Stimulated activated CD8-positive, alpha-beta memory T cell treated with anti-CD3 and anti-CD28 coated beads, Interleukin-2, amount 100 ng/mL, for 48 hours (primary cell): ENCODE data around the gene MIF.
"Not testable (repeated sequence)": the region's sequence is repeated elsewhere in the genome, so short reads cannot be mapped to it uniquely, and the experiment has no call there.

ENCODE experiments used
- DNase-seq, 2 donors: peaks; one replicate each; pipeline ENCODE4 v3.0.0-alpha.2; 2020; ENCODE audit warnings: low read depth in 2 of 2

Gene MIF

DNA sequence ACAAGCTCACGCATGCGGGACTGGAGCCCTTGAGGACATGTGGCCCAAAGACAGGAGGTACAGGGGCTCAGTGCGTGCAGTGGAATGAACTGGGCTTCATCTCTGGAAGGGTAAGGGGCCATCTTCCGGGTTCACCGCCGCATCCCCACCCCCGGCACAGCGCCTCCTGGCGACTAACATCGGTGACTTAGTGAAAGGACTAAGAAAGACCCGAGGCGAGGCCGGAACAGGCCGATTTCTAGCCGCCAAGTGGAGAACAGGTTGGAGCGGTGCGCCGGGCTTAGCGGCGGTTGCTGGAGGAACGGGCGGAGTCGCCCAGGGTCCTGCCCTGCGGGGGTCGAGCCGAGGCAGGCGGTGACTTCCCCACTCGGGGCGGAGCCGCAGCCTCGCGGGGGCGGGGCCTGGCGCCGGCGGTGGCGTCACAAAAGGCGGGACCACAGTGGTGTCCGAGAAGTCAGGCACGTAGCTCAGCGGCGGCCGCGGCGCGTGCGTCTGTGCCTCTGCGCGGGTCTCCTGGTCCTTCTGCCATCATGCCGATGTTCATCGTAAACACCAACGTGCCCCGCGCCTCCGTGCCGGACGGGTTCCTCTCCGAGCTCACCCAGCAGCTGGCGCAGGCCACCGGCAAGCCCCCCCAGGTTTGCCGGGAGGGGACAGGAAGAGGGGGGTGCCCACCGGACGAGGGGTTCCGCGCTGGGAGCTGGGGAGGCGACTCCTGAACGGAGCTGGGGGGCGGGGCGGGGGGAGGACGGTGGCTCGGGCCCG lies at the start of gene MIF:
Gene MIF (plus strand): TSS at position 439 of the 765 bp plus-strand sequence. CDS start 92 bp downstream, at position 531.
- DNase-seq = peak; percentile 96

GRCh38 chr22:23844739-23845202 lies 49.4 kb upstream of the MIF start:
- DNase-seq = no peak

DNA sequence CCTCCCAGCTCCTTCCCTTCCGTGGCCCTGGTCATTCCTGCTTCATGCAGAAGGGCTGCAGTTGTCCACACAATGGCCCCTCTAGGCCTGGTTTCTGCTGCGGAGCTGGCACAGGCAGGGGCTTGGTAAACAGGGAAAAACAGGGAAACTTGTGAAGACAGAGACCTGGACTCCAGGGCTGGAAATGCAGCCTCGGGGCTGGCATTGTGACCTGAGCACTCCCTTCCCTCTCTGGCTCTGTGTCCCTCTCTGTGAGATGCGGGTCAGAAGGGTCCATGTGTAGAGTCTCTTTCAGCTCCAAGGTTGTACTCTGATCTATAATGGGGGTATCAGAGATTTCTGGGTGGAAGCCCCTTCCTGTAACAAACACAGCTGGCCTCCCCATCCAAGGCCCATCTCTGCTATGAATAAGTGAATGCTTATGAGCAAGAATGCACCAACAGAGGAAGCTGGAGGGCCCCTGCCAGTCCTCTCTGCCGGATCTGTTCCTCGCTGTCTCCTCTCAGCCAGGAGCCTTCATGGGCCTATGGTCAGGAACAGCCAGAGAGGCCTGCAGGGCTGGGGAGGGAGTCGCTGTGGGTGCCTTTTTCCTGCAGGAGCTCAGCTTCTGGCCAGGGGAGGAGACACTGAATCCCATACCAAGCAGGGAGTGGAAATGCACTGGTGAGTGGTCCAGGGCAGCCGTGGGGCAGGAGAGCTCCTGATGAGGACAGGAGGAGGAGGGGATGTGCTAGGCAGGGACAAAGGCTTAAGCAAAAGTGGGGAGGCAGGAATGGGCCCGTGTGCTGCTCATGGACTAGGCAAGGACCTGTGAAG lies 48.7 kb upstream of the MIF start:
- no peak for DNase-seq

DNA sequence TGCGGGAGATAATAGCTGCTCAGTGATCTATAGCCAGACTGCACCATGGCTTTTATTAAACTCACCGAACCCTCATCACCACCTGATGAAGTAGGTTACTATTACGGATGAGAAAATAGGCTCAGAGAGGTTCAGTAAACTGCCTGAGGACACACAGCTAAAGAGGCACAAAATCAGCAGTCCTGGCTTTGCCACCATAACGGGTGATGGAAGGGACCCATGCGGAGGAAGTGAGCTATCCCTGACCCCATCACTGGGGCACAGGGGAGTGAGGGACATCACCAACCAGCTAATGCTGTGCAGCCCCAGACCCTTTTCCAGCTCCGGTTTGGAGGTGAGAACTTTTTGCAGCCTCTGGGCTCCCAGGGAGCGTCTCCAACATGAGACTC lies 48.1 kb upstream of the MIF start:
- no peak for DNase-seq

DNA sequence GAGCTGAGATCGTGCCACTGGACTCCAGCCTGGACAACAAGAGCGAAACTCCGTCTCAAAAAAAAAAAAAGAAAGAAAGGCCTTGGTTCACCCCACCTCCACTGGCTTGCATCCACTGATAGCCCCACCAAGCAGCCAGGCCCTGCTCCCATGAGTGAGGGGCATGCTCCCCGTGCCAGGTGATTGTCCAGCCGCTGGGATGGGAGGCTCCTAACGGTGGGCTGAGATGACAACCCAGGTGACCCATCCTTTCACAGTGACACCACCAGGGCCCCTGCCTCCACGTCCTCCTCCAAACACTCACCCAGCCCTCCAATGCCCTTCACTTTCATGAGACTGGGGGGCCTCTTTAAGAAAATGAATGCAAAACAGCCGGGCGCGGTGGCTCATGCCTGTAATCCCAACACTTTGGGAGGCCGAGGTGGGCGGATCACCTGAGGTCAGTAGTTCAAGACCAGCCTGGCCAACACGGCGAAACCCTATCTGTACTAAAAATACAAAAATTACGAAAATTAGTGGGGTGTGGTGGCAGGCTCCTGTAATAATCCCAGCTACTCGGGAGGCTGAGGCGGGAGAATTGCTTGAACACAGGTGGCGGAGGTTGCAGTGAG lies 46.8 kb upstream of the MIF start:
- DNase-seq = no peak

GRCh38 chr22:23847991-23848864 lies 46.0 kb upstream of the MIF start:
- DNase-seq = no peak

- DNase-seq = peak; percentile 80 to 83
These were observed 44.9 kb upstream of the MIF start for GRCh38 chr22:23849009-23850006.

GRCh38 chr22:23850136-23850611 lies 44.0 kb upstream of the MIF start:
- no peak for DNase-seq

DNA sequence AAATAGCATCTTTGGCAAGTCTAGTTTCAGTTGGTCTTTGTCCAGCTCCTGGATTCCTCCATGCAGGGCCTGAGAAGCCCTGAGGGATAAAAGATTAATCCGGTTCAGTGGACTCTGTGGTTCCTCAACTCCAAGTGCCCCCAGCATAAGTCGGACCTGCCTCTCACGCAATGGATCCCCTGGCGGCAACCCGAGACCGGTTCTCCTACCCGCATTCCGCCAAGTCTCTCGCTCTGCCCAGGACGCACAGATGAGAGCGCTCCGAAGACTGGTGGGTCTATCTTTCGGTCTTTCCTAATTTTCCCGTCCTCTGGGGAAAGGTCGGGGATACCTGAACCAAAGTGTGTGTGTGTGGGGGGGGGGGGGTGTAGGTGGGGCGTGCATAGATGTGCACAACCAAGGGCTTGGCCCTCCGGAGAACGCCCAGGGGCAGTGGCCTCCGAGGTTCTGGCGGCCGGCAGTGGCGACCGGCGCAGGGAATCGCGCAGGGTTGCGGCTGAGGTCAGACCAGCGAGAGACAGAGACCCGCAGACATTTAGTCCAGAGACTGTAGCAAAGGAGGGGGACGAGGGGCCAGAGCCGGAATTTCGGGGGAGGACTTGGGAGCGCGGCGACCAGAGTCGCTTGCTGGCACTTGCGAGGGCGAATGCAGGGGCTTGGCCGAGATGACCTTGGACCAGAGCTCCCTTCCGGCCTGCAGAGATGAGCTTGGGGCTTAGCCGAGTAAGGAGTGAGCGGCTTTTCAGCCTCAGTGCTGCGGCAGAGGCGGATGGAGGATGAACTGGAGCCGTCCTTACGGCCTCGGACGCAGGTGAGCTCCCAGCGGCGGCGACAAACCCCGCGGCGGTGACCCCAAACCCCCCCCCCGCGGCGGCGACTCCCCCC lies 37.2 kb upstream of the MIF start:
- no peak for DNase-seq

GRCh38 chr22:23857606-23858483 lies 36.3 kb upstream of the MIF start, which contains the start of gene SLC2A11:
Gene SLC2A11, plus strand, starts transcription at chr22:23857875. Its CDS starts 125 bp downstream, at chr22:23858000.
- DNase-seq = peak; percentile 91

GRCh38 chr22:23858484-23858815 lies 35.7 kb upstream of the MIF start:
- DNase-seq = no peak

DNA sequence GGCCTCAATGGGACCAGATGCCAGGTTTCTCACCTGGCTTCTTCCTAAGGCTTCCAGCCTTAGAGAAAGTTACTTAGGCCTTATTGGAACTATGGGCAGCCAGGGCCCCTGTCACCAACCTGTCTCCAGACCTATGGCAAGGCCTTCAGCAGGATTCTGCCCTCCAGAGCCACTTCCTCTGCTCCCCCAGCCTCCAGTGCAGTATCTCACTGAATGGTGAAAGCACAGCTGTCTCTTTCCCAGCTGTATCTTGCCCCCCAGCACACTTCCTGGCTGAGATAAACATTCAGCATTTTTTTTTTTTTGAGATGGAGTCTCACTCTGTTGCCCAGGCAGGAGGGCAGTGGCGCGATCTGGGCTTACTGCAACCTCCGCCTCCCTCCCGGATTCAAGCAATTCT lies 35.0 kb upstream of the MIF start:
- no peak for DNase-seq

- DNase-seq = not testable (repeated sequence)
These were observed 34.0 kb upstream of the MIF start for GRCh38 chr22:23860187-23860586.

DNA sequence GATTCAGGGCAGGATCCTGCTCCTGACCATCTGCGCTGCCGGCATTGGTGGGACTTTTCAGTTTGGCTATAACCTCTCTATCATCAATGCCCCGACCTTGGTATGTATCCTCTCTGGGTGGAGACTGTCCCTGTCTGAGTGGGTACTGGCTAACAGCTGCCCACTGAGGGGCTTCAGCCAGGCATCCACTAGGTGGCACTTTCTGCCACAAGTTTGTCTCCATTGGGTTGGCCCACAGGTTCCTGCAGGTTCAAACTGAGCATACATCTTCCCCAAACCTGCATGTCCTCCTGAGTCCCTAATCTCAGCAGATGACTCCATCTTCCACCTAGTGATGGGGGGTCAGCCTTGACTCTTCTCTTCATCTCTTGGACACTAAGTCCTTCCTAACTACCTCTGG lies 32.1 kb upstream of the MIF start:
- no peak for DNase-seq

DNA sequence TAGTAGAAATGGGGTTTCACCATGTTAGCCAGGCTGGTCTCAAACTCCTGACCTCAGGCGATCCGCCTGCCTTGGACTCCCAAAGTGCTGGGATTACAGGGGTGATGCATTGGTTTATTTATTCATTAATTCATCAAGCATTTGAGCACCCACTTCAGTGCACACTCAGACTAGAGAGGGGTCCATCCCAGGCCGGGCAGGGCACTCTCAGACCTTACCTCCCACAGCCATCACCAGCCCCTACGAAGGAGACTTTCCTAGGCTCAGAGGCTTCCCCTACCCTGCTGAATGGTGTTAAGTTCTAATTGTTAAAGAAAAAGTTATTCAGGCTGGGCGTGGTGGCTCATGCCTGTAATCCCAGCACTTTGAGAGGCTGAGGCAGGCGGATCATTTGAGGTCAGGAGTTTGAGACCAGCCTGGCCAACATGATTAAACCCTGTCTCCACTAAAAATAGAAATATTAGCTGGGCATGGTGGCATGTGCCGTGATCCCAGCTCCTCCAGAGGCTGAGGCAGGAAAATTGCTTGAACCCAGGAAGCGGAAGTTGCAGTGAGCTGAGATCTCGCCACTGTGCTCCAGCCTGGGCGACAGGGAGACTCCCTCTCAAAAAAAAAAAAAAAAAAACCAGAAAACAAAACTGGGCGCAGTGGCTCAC lies 29.6 kb upstream of the MIF start:
- not testable (repeated sequence) for DNase-seq

GRCh38 chr22:23868580-23868979 lies 25.6 kb upstream of the MIF start:
- DNase-seq = no peak

GRCh38 chr22:23874871-23875270 lies 19.3 kb upstream of the MIF start:
- no peak for DNase-seq

- no peak for DNase-seq
These were observed 18.4 kb upstream of the MIF start for GRCh38 chr22:23875801-23876200.
